ENCODE data around the gene SEPTIN2. TPM values are rescaled to one million over a fixed set of nuclear protein-coding genes. Genes with fewer than 3 reads are reported as not detected.

SEPTIN2 gene
- total RNA-seq, 1 donor from 2014 or later: 552 TPM

- H3K9me3 Mint-ChIP-seq (ENCODE audit: unreplicated experiment): no peaks in the 10 kb centered on the region
- Histone ChIP-seq H4K20me1 (ENCODE audit: insufficient read depth, low read length) (peaks cover 88% of the 10 kb centered on the region), H3K9me3 (ENCODE audit: insufficient read depth, low read depth, low read length) (no peaks in the 10 kb centered on the region), H3K79me2 (ENCODE audit: insufficient read depth, low read length) (peaks cover 98% of the 10 kb centered on the region), H3K4me1 (ENCODE audit: insufficient read depth, low read length) (peaks cover 11% of the 10 kb centered on the region), H3K27ac (ENCODE audit: low read depth, low read length) (no peak overlapping the region), H3K4me3 (ENCODE audit: insufficient read depth, low read depth, low read length) (no peak overlapping the region), H3K36me3 (ENCODE audit: insufficient read depth, low read length) (no peaks in the 10 kb centered on the region), H3K9ac (ENCODE audit: low read length) (no peak overlapping the region), H3K27me3 (ENCODE audit: insufficient read depth, low read length) (no peaks in the 10 kb centered on the region), H3K4me2 (ENCODE audit: low read length) (no peak overlapping the region), H2AFZ (ENCODE audit: low read depth, low read length) (no peak overlapping the region)
- no peaks in the 10 kb centered on the region for H3K27me3 Mint-ChIP-seq (ENCODE audit: low read depth, unreplicated experiment)
- peaks cover 20% of the 10 kb centered on the region for H3K4me1 Mint-ChIP-seq (ENCODE audit: low read depth, unreplicated experiment)
- FAIRE-seq: no peak
- no peak overlapping the region for H3K4me3 Mint-ChIP-seq (ENCODE audit: unreplicated experiment)
- TF ChIP-seq EZH2 (IDR thresholded peaks at IDR 0.05; ENCODE audit: insufficient read depth, low read length): no peak
- no peak for TF ChIP-seq CTCF (IDR thresholded peaks at IDR 0.05; ENCODE audit: insufficient read depth, low read depth, low read length)
- no peak overlapping the region for H3K27ac Mint-ChIP-seq (ENCODE audit: unreplicated experiment)
- H3K36me3 Mint-ChIP-seq (ENCODE audit: low read depth, unreplicated experiment): peaks cover 4% of the 10 kb centered on the region
- no peak for DNase-seq (ENCODE audit: low read depth)
Measured at GRCh38 chr2:241304039-241304670, 11.6 kb upstream of the SEPTIN2 start.

GRCh38 chr2:241307055-241307454 is 8.7 kb upstream of the SEPTIN2 start:
- no peak overlapping the region for H3K27ac ChIP-seq (ENCODE audit: low read depth, low read length)
- peaks cover 93% of the 10 kb centered on the region for H4K20me1 ChIP-seq (ENCODE audit: insufficient read depth, low read length)
- H3K4me3 ChIP-seq (ENCODE audit: insufficient read depth, low read depth, low read length): no peak overlapping the region
- no peak overlapping the region for H3K27ac Mint-ChIP-seq (ENCODE audit: unreplicated experiment)
- TF ChIP-seq EZH2 (IDR thresholded peaks at IDR 0.05; ENCODE audit: insufficient read depth, low read length): no peak
- no peaks in the 10 kb centered on the region for H3K9me3 ChIP-seq (ENCODE audit: insufficient read depth, low read depth, low read length)
- H3K27me3 Mint-ChIP-seq (ENCODE audit: low read depth, unreplicated experiment): no peaks in the 10 kb centered on the region
- no peaks in the 10 kb centered on the region for H3K36me3 ChIP-seq (ENCODE audit: insufficient read depth, low read length)
- peaks cover 21% of the 10 kb centered on the region for H3K4me1 ChIP-seq (ENCODE audit: insufficient read depth, low read length)
- H3K4me3 Mint-ChIP-seq (ENCODE audit: unreplicated experiment): no peak overlapping the region
- H2AFZ ChIP-seq (ENCODE audit: low read depth, low read length): no peak overlapping the region
- peaks cover 2% of the 10 kb centered on the region for H3K36me3 Mint-ChIP-seq (ENCODE audit: low read depth, unreplicated experiment)
- H3K9me3 Mint-ChIP-seq (ENCODE audit: unreplicated experiment): no peaks in the 10 kb centered on the region
- DNase-seq (ENCODE audit: low read depth) (no peak), FAIRE-seq (no peak)
- peaks cover 42% of the 10 kb centered on the region for H3K4me1 Mint-ChIP-seq (ENCODE audit: low read depth, unreplicated experiment)
- no peak overlapping the region for H3K9ac ChIP-seq (ENCODE audit: low read length)
- H3K4me2 ChIP-seq (ENCODE audit: low read length): no peak overlapping the region
- peaks cover 100% of the 10 kb centered on the region for H3K79me2 ChIP-seq (ENCODE audit: insufficient read depth, low read length)
- no peaks in the 10 kb centered on the region for H3K27me3 ChIP-seq (ENCODE audit: insufficient read depth, low read length)

GRCh38 chr2:241308267-241308666 is 7.5 kb upstream of the SEPTIN2 start:
- Mint-ChIP-seq H3K4me3 (ENCODE audit: unreplicated experiment) (no peak overlapping the region), H3K27ac (ENCODE audit: unreplicated experiment) (no peak overlapping the region), H3K36me3 (ENCODE audit: low read depth, unreplicated experiment) (peaks cover 2% of the 10 kb centered on the region), H3K27me3 (ENCODE audit: low read depth, unreplicated experiment) (no peaks in the 10 kb centered on the region), H3K4me1 (ENCODE audit: low read depth, unreplicated experiment) (peaks cover 45% of the 10 kb centered on the region), H3K9me3 (ENCODE audit: unreplicated experiment) (no peaks in the 10 kb centered on the region)
- no peaks in the 10 kb centered on the region for H3K9me3 ChIP-seq (ENCODE audit: insufficient read depth, low read depth, low read length)
- peaks cover 85% of the 10 kb centered on the region for H4K20me1 ChIP-seq (ENCODE audit: insufficient read depth, low read length)
- TF ChIP-seq EZH2 (IDR thresholded peaks at IDR 0.05; ENCODE audit: insufficient read depth, low read length) (no peak), CTCF (IDR thresholded peaks at IDR 0.05; ENCODE audit: insufficient read depth, low read depth, low read length) (no peak)
- no peaks in the 10 kb centered on the region for H3K27me3 ChIP-seq (ENCODE audit: insufficient read depth, low read length)
- no peaks in the 10 kb centered on the region for H3K36me3 ChIP-seq (ENCODE audit: insufficient read depth, low read length)
- FAIRE-seq: no peak
- H2AFZ ChIP-seq (ENCODE audit: low read depth, low read length): no peak overlapping the region
- H3K4me3 ChIP-seq (ENCODE audit: insufficient read depth, low read depth, low read length): no peak overlapping the region
- no peak overlapping the region for H3K27ac ChIP-seq (ENCODE audit: low read depth, low read length)
- no peak overlapping the region for H3K9ac ChIP-seq (ENCODE audit: low read length)
- peak overlapping the region; percentile 51 for H3K4me2 ChIP-seq (ENCODE audit: low read length)
- peak; percentile 73 for DNase-seq (ENCODE audit: low read depth)
- peaks cover 32% of the 10 kb centered on the region for H3K4me1 ChIP-seq (ENCODE audit: insufficient read depth, low read length)
- peaks cover 100% of the 10 kb centered on the region for H3K79me2 ChIP-seq (ENCODE audit: insufficient read depth, low read length)

Data from astrocyte (in vitro differentiated cells and primary cell).